ENCODE data around the gene TK1.

GRCh38 chr17:78224231-78225087 is 37.6 kb upstream of the TK1 start:
- TF ChIP-seq, protein P1, sequence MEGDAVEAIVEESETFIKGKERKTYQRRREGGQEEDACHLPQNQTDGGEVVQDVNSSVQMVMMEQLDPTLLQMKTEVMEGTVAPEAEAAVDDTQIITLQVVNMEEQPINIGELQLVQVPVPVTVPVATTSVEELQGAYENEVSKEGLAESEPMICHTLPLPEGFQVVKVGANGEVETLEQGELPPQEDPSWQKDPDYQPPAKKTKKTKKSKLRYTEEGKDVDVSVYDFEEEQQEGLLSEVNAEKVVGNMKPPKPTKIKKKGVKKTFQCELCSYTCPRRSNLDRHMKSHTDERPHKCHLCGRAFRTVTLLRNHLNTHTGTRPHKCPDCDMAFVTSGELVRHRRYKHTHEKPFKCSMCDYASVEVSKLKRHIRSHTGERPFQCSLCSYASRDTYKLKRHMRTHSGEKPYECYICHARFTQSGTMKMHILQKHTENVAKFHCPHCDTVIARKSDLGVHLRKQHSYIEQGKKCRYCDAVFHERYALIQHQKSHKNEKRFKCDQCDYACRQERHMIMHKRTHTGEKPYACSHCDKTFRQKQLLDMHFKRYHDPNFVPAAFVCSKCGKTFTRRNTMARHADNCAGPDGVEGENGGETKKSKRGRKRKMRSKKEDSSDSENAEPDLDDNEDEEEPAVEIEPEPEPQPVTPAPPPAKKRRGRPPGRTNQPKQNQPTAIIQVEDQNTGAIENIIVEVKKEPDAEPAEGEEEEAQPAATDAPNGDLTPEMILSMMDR (IDR thresholded peaks at IDR 0.05): no peak
- TF ChIP-seq POLR2A (IDR thresholded peaks at IDR 0.05): no peak
- no peak for TF ChIP-seq EP300 (IDR thresholded peaks at IDR 0.05)

Measured in ovary (tissue), 3 donors.